H1 (cell line): ENCODE measurements around the gene C5AR1. TPM values are rescaled to one million over a fixed set of nuclear protein-coding genes. Genes with fewer than 3 reads are reported as not detected.

Experiments used
- CTCF ChIA-PET: fragments of 300-600 bp; sonication (Branson Sonifier 250); formaldehyde crosslinking; loops from one replicate; lab custom pipeline; 2021; ENCODE audit not compliant: partially characterized antibody; lab: Charles Lee
- POLR2A ChIA-PET: fragments of 300-600 bp; sonication (Branson Sonifier 250); formaldehyde crosslinking; loops from one replicate; lab custom pipeline; 2021; ENCODE audit warnings: inconsistent platforms; ENCODE audit not compliant: partially characterized antibody; lab: Charles Lee
- DNase-seq, 2 experiments: peaks; one replicate each; pipeline versions ENCODE4 v3.0.0 to v3.0.0-alpha.2; 2010 to 2022; ENCODE audit warnings: low spot score in 2 of 2, low read depth in 1 of 2, mixed read lengths in 1 of 2
- FAIRE-seq: peaks from 2 replicates; lab custom pipeline; 2011; peaks lifted over from hg19 to GRCh38; lab: Jason Lieb, UNC
- H2AFZ ChIP-seq: 2 replicates; pipeline ENCODE4 v1.8.1; 2012; ENCODE audit warnings: low read length, inconsistent platforms
- H2AK5ac ChIP-seq: 2 replicates; pipeline ENCODE4 v1.6.1; 2013; ENCODE audit warnings: low read depth, low read length
- H2BK120ac ChIP-seq: replicated peaks from 2 replicates; pipeline ENCODE3; 2013; ENCODE audit warnings: low read depth, low read length, inconsistent platforms
- H2BK12ac ChIP-seq: 2 replicates; pipeline ENCODE4 v1.6.1; 2013; ENCODE audit warnings: low read depth, low read length
- H2BK15ac ChIP-seq: 2 replicates; pipeline ENCODE4 v1.6.1; 2013; ENCODE audit warnings: low read length
- H2BK20ac ChIP-seq: 2 replicates; pipeline ENCODE4 v1.6.1; 2013; ENCODE audit warnings: low read length
- H2BK5ac ChIP-seq: 2 replicates; pipeline ENCODE4 v1.6.1; 2013; ENCODE audit warnings: low read depth, low read length
- H3K14ac ChIP-seq: 2 replicates; pipeline ENCODE4 v1.6.1; 2013; ENCODE audit warnings: inconsistent platforms; ENCODE audit not compliant: insufficient read length
- H3K18ac ChIP-seq: 2 replicates; pipeline ENCODE4 v1.6.1; 2013; ENCODE audit warnings: low read length; ENCODE audit errors: extremely low read depth
- H3K23ac ChIP-seq: 2 replicates; pipeline ENCODE4 v1.6.1; 2013; ENCODE audit warnings: inconsistent platforms; ENCODE audit not compliant: insufficient read length
- H3K23me2 ChIP-seq: 2 replicates; pipeline ENCODE4 v1.6.1; 2013; ENCODE audit warnings: low read depth, low read length
- H3K27ac ChIP-seq: 2 replicates; pipeline ENCODE4 v1.6.1; 2011; ENCODE audit warnings: low read depth, low read length, inconsistent platforms
- H3K27me3 ChIP-seq, 4 experiments: replicated peaks in 1 of 4; 1 replicate in 1 of 4; 2 replicates in 3 of 4; pipeline versions ENCODE4 v1.6.1 to v1.8.1; 2011 to 2013; ENCODE audit warnings: low read length in 3 of 4, mild to moderate bottlenecking in 3 of 4, inconsistent platforms in 2 of 4, mixed read lengths in 2 of 4, moderate library complexity in 1 of 4; ENCODE audit not compliant: control insufficient read depth in 3 of 4, insufficient read depth in 3 of 4; ENCODE audit errors: extremely low read depth in 1 of 4
- H3K36me3 ChIP-seq, 4 experiments: 2 replicates each; pipeline versions ENCODE4 v1.6.1 to v1.8.1; 2011 to 2013; ENCODE audit warnings: mild to moderate bottlenecking in 4 of 4, low read length in 3 of 4, moderate library complexity in 2 of 4, control low read depth in 1 of 4, inconsistent platforms in 1 of 4; ENCODE audit not compliant: insufficient read depth in 4 of 4, control insufficient read depth in 2 of 4
- H3K4ac ChIP-seq: replicated peaks from 2 replicates; pipeline ENCODE3; 2013; ENCODE audit warnings: low read length, low read depth, mixed read lengths, inconsistent platforms; ENCODE audit not compliant: insufficient read length
- H3K4me1 ChIP-seq, 4 experiments: replicated peaks in 1 of 4; 1 replicate in 1 of 4; 2 replicates in 3 of 4; pipeline versions ENCODE4 v1.6.1 to v1.8.1; 2011 to 2013; ENCODE audit warnings: low read length in 3 of 4, inconsistent platforms in 2 of 4, mixed read lengths in 1 of 4; ENCODE audit not compliant: insufficient read depth in 4 of 4, control insufficient read depth in 3 of 4
- H3K4me2 ChIP-seq, 2 experiments: 2 replicates each; pipeline versions ENCODE4 v1.6.1 to v1.8.1; 2011 to 2013; ENCODE audit warnings: low read depth in 2 of 2, low read length in 2 of 2, control low read depth in 1 of 2, inconsistent platforms in 1 of 2, mild to moderate bottlenecking in 1 of 2; ENCODE audit not compliant: insufficient read depth in 1 of 2
- H3K4me3 ChIP-seq, 4 experiments: fragments of 200-600, 300-600 bp in 1 of 4; sonication (generic), shearing (Covaris generic), sonication (Bioruptor Twin) in 1 of 4; 2 replicates each; pipeline versions ENCODE4 v1.5.1 to v1.8.1; 2011 to 2016; ENCODE audit warnings: low read length in 4 of 4, low read depth in 3 of 4, control low read depth in 2 of 4, inconsistent platforms in 2 of 4, mild to moderate bottlenecking in 2 of 4, mixed read lengths in 1 of 4, moderate library complexity in 1 of 4; ENCODE audit not compliant: insufficient read depth in 2 of 4; ENCODE audit errors: extremely low read depth in 1 of 4
- H3K56ac ChIP-seq: replicated peaks from 2 replicates; pipeline ENCODE3; 2013; ENCODE audit warnings: low read depth, mild to moderate bottlenecking, mixed read lengths, low read length, inconsistent platforms; ENCODE audit not compliant: insufficient read length
- H3K79me1 ChIP-seq: 2 replicates; pipeline ENCODE4 v1.6.1; 2013; ENCODE audit warnings: low read depth, low read length, control low read depth
- H3K79me2 ChIP-seq, 2 experiments: 2 replicates each; pipeline versions ENCODE4 v1.6.1 to v1.8.1; 2012 to 2013; ENCODE audit warnings: low read length in 2 of 2, mild to moderate bottlenecking in 2 of 2, inconsistent platforms in 1 of 2; ENCODE audit not compliant: insufficient read depth in 2 of 2, control insufficient read depth in 1 of 2
- H3K9ac ChIP-seq, 4 experiments: replicated peaks in 1 of 4; 1 replicate in 1 of 4; 2 replicates in 3 of 4; pipeline versions ENCODE4 v1.6.1 to v1.8.1; 2011 to 2013; ENCODE audit warnings: low read depth in 3 of 4, low read length in 3 of 4, control low read depth in 2 of 4, mild to moderate bottlenecking in 2 of 4, moderate library complexity in 2 of 4, inconsistent platforms in 1 of 4; ENCODE audit errors: extremely low read depth in 1 of 4
- H3K9me3 ChIP-seq, 2 experiments: 2 replicates each; pipeline versions ENCODE4 v1.6.1 to v1.8.1; 2012 to 2013; ENCODE audit warnings: mild to moderate bottlenecking in 2 of 2, moderate library complexity in 2 of 2, control low read depth in 1 of 2, inconsistent platforms in 1 of 2, low read depth in 1 of 2, low read length in 1 of 2, mixed read lengths in 1 of 2; ENCODE audit not compliant: insufficient read depth in 2 of 2
- H4K20me1 ChIP-seq, 2 experiments: replicated peaks in 1 of 2; 2 replicates each; pipeline versions ENCODE3 to v1.8.1; 2011 to 2013; ENCODE audit warnings: inconsistent platforms in 2 of 2, low read length in 2 of 2, mild to moderate bottlenecking in 1 of 2; ENCODE audit not compliant: insufficient read depth in 2 of 2, control insufficient read depth in 1 of 2
- H4K5ac ChIP-seq: 2 replicates; pipeline ENCODE4 v1.6.1; 2013; ENCODE audit warnings: low read length, low read depth, mixed read lengths, inconsistent platforms; ENCODE audit not compliant: insufficient read length
- H4K8ac ChIP-seq: 2 replicates; pipeline ENCODE4 v1.8.0; 2013; ENCODE audit warnings: mild to moderate bottlenecking, moderate library complexity, low read length, inconsistent platforms; ENCODE audit not compliant: insufficient read depth; ENCODE audit errors: extremely low read depth
- H4K91ac ChIP-seq: replicated peaks from 2 replicates; pipeline ENCODE3; 2013; ENCODE audit warnings: low read length, mixed read lengths, inconsistent platforms; ENCODE audit not compliant: insufficient read length
- ASH2L ChIP-seq: fragments of 200-600, 300-600 bp; sonication (generic); IDR thresholded peaks from one replicate; pipeline ENCODE4 v1.7.1; 2017; ENCODE audit warnings: low read length
- CBX8 ChIP-seq: fragments of 300-800, 300-1000 bp; sonication (generic); IDR thresholded peaks from 2 replicates; pipeline ENCODE4 v1.7.1; 2016; ENCODE audit warnings: low read depth, low read length, borderline replicate concordance
- JUN ChIP-seq: IDR thresholded peaks from 2 replicates; pipeline ENCODE4 v1.6.1; 2011; ENCODE audit warnings: low read depth, mild to moderate bottlenecking, improper control_type of control experiment, low read length
- KDM4A ChIP-seq: IDR thresholded peaks from one replicate; pipeline ENCODE4 v1.7.1; 2012; ENCODE audit warnings: low read depth, mild to moderate bottlenecking, moderate library complexity, low read length, inconsistent platforms; ENCODE audit not compliant: severe bottlenecking
- NANOG ChIP-seq: IDR thresholded peaks from 2 replicates; pipeline ENCODE4 v1.6.1; 2011; ENCODE audit warnings: low read length, low read depth, mild to moderate bottlenecking, inconsistent platforms; ENCODE audit not compliant: insufficient read depth, poor library complexity, severe bottlenecking
- RAD21 ChIP-seq, 2 experiments: IDR thresholded peaks in 1 of 2; conservative IDR thresholded peaks in 1 of 2; 2 replicates each; pipeline ENCODE4 v1.6.1; 2011; ENCODE audit warnings: low read depth in 2 of 2, low read length in 2 of 2, improper control_type of control experiment in 1 of 2, inconsistent platforms in 1 of 2, mild to moderate bottlenecking in 1 of 2, moderate library complexity in 1 of 2
- SAP30 ChIP-seq: fragments of 300-600 bp; sonication (generic); IDR thresholded peaks from 2 replicates; pipeline ENCODE4 v1.7.1; 2012; ENCODE audit warnings: low read length, moderate library complexity, mild to moderate bottlenecking, inconsistent platforms; ENCODE audit not compliant: insufficient read depth, insufficient replicate concordance
- SIX5 ChIP-seq: IDR thresholded peaks from 2 replicates; pipeline ENCODE4 v1.6.1; 2011; ENCODE audit warnings: mild to moderate bottlenecking, low read depth, low read length
- TAF1 ChIP-seq: IDR thresholded peaks from 2 replicates; pipeline ENCODE4 v1.6.1; 2011; ENCODE audit warnings: mild to moderate bottlenecking, low read depth, low read length
- TCF12 ChIP-seq: IDR thresholded peaks from 2 replicates; pipeline ENCODE4 v1.6.1; 2011; ENCODE audit warnings: low read depth, mild to moderate bottlenecking, low read length
- whole genome bisulfite sequencing, 2 experiments: shearing (Covaris generic) in 1 of 2; methylation state at CpG; one replicate each; pipeline versions ENCODE4 v1.1.6 to v1.1.7; 2013 to 2015; ENCODE audit warnings: low lambda C conversion rate in 2 of 2, mixed read lengths in 2 of 2, inconsistent platforms in 1 of 2, low coverage in 1 of 2, missing lambda C conversion rate in 1 of 2; ENCODE audit not compliant: insufficient replicate concordance in 2 of 2, insufficient coverage in 1 of 2, insufficient read length in 1 of 2; ENCODE audit errors: extremely low coverage in 1 of 2, missing lambda C conversion rate in 1 of 2; 5-methylcytosine and 5-hydroxymethylcytosine counted together
- polyA plus RNA-seq, 7 experiments: library from polyadenylated mRNA; depleted of rRNA in 3 of 7; stranded (reverse) in 5 of 7; unstranded in 2 of 7; fragments of >200 nt in 5 of 7; fragments of 200-250 nt in 2 of 7; gene quantifications; 1 replicate in 5 of 7; 2 replicates in 1 of 7; 4 replicates in 1 of 7; pipeline versions ENCODE4 v1.2.1 to v1.2.3, GENCODE V29; 2011 to 2013; ENCODE audit warnings: missing spikeins in 2 of 7, mixed read lengths in 2 of 7
- total RNA-seq: library from RNA; stranded (reverse); fragmentation: NEBNext Ultra II Directional; extraction: Animal tissue kit (Norgen Biotek cat#: 25700); gene quantifications from 2 replicates; pipeline ENCODE4 v1.2.1, GENCODE V29; 2021

C5AR1 gene
- total and polyA plus RNA-seq, 2 of the 8 experiments (the other 6 are each of a cell fraction or from before 2014, with no cell fraction given): 0.20 TPM; not detected in 1

DNA sequence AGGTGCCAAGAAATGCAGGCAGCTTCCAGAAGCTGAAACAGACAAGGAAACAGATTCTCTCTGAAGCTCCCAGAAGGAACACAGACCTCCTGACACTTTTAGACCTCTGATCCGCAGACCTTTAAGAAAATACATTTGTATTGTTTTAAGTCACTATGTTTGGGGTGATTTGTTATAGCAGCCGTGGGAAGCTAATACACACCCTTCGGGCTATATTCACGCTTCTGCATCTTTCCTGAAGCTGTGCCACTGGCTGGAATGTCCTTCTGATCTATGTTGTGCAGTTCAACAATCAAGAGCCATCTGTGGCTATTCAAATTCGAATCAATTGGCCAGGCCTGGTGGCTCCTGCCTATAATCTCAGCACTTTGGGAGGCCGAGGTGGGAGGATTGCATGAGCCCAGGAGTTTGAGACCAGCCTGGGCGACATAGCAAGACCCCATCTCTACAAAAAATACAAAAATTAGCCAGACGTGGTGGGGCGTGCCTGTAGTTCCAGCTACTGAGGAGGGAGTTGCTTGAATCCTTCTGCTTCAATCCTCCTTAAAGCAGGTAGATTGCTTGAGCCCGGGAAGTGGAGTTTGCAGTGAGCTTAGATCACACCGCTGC is 33.6 kb downstream of the C5AR1 start:
- FAIRE-seq (no peak), DNase-seq (no peak)
- TF ChIP-seq JUN (no peak), RAD21 (IDR thresholded peaks at IDR 0.05 in 1 of 2, conservative IDR thresholded peaks at IDR 0.05 in 1 of 2; ENCODE audit: low read depth in 2 of 2, low read length in 2 of 2) (no peak), SIX5 (no peak), SAP30 (no peak), ASH2L (no peak), TCF12 (no peak), NANOG (no peak), TAF1 (no peak), CBX8 (no peak), KDM4A (no peak)
- Histone ChIP-seq H3K4me3 (no peak overlapping the region), H2BK15ac (0 out of 2 replicates have a peak overlapping the region, but pooled peaks have one; percentile 72), H3K79me1 (no peaks in the 10 kb centered on the region), H2AK5ac (no peak overlapping the region), H4K8ac (no peak overlapping the region), H4K5ac (no peak overlapping the region), H3K23me2 (no peaks in the 10 kb centered on the region), H3K36me3 (no peaks in the 10 kb centered on the region), H4K91ac (no peak overlapping the region), H3K56ac (no peak overlapping the region), H2BK12ac (no peak overlapping the region), H4K20me1 (no peaks in the 10 kb centered on the region), H3K18ac (no peak overlapping the region), H3K4ac (no peak overlapping the region), H3K27me3 (peaks cover 0 to 2% (median 0%) of the 10 kb centered on the region in 4 experiments; a peak in 2 of 7 replicates), H3K27ac (no peak overlapping the region), H2BK5ac (no peak overlapping the region), H3K23ac (no peak overlapping the region), H3K14ac (no peak overlapping the region), H2AFZ (no peak overlapping the region), H3K4me1 (no peaks in the 10 kb centered on the region), H2BK120ac (no peak overlapping the region), H3K9me3 (no peaks in the 10 kb centered on the region), H3K9ac (no peak overlapping the region), H3K79me2 (no peaks in the 10 kb centered on the region), H2BK20ac (no peak overlapping the region), H3K4me2 (no peak overlapping the region)
- ChIA-PET POLR2A (interaction anchor here (0.6 kb wide), 1 partner anchor 376 kb away, joined by 3 read pairs; no protein-coding TSS in a partner anchor), CTCF (interaction anchor here (1.5 to 2.5 kb wide), 3 partner anchors 47 to 93 kb away, joined by 5 to 10 read pairs (median 7); no protein-coding TSS in a partner anchor)
- 87% methylated on average over 11 of the region's 11 CpGs; no CpG with 5 or more reads in 1 of the 2 experiments for WGBS, 2 experiments
